HepG2 (cell line): Measurements from ENCODE around the gene TMEM236. TPM values are rescaled to one million over a fixed set of nuclear protein-coding genes. Genes with fewer than 3 reads are reported as not detected.

Source experiments
- ATAC-seq: fragments of 200-7000 bp; cut with Tn5 transposase; 3 replicates; pipeline ENCODE4 v1.9.1; 2020; ENCODE audit warnings: mild to moderate bottlenecking, moderate library complexity
- BruUV-seq: library from RNA; stranded (reverse); fragments of 400-500 nt; replicated peaks from 2 replicates; lab custom pipeline; 2021; lab: Mats Ljungman, UMichigan
- CTCF ChIA-PET: fragments of 300-600 bp; formaldehyde crosslinking; extraction: SDS; loops from one replicate; lab custom pipeline; 2021; ENCODE audit warnings: low total read pairs, inconsistent platforms, low intra/inter-chr PET ratio; lab: Yijun Ruan, JAX
- POLR2A ChIA-PET: fragments of 350-600 bp; sonication (Branson Sonifier 250); formaldehyde crosslinking; loops from one replicate; lab custom pipeline; 2020; ENCODE audit warnings: antibody characterized with exemption, inconsistent platforms; lab: Yijun Ruan, JAX
- DNase-seq: peaks from one replicate; pipeline ENCODE4 v3.0.0-alpha.2; 2015; ENCODE audit warnings: low spot score
- FAIRE-seq: peaks from 3 replicates; lab custom pipeline; 2011; peaks lifted over from hg19 to GRCh38; lab: Jason Lieb, UNC
- H2AFZ ChIP-seq: one replicate; pipeline ENCODE4 v1.6.1; 2011; ENCODE audit warnings: low read length, inconsistent platforms
- H3K27ac ChIP-seq: fragments of 300-600 bp; 3 replicates; pipeline ENCODE4 v1.8.0; 2011; ENCODE audit warnings: mixed run types, mild to moderate bottlenecking, mixed read lengths, low read length, inconsistent platforms; ENCODE audit not compliant: insufficient read depth; ENCODE audit errors: extremely low read length
- H3K27me3 ChIP-seq, 2 experiments: fragments of 200-600 bp in 1 of 2; 2 replicates in 1 of 2; 3 replicates in 1 of 2; pipeline versions ENCODE4 v1.6.0 to v1.8.0; 2011; ENCODE audit warnings: low read length in 2 of 2, mild to moderate bottlenecking in 2 of 2, moderate library complexity in 2 of 2, inconsistent platforms in 1 of 2; ENCODE audit not compliant: insufficient read depth in 2 of 2, control insufficient read depth in 1 of 2
- H3K36me3 ChIP-seq, 2 experiments: fragments of 200-600 bp in 1 of 2; replicated peaks in 1 of 2; 2 replicates in 1 of 2; 3 replicates in 1 of 2; pipeline versions ENCODE4 v1.5.1 to v1.8.0; 2011; ENCODE audit warnings: low read length in 2 of 2, inconsistent platforms in 1 of 2; ENCODE audit not compliant: insufficient read depth in 2 of 2, control insufficient read depth in 1 of 2
- H3K4me1 ChIP-seq: 2 replicates; pipeline ENCODE4 v1.5.1; 2012; ENCODE audit warnings: low read length, inconsistent platforms; ENCODE audit not compliant: insufficient read depth
- H3K4me2 ChIP-seq: 2 replicates; pipeline ENCODE4 v1.6.0; 2011; ENCODE audit warnings: low read depth, low read length, inconsistent platforms
- H3K4me3 ChIP-seq, 3 experiments: fragments of 200-600 bp in 1 of 3; sonication (generic), shearing (Covaris generic) in 1 of 3; replicated peaks in 1 of 3; 2 replicates each; pipeline ENCODE4 v1.5.1; 2011 to 2016; ENCODE audit warnings: low read length in 3 of 3, inconsistent platforms in 2 of 3, low read depth in 2 of 3, mild to moderate bottlenecking in 2 of 3, control low read depth in 1 of 3, mixed read lengths in 1 of 3; ENCODE audit not compliant: insufficient read depth in 1 of 3
- H3K79me2 ChIP-seq: one replicate; pipeline ENCODE4 v1.6.1; 2011; ENCODE audit warnings: low read length, inconsistent platforms; ENCODE audit not compliant: insufficient read depth
- H3K9ac ChIP-seq: 2 replicates; pipeline ENCODE4 v1.6.0; 2011; ENCODE audit warnings: mild to moderate bottlenecking, low read depth, low read length, inconsistent platforms; ENCODE audit not compliant: insufficient read depth
- H3K9me3 ChIP-seq: 2 replicates; pipeline ENCODE4 v1.5.1; 2012; ENCODE audit warnings: mild to moderate bottlenecking, low read length
- H4K20me1 ChIP-seq: 2 replicates; pipeline ENCODE4 v1.6.0; 2011; ENCODE audit warnings: inconsistent platforms, mild to moderate bottlenecking, low read length, moderate library complexity; ENCODE audit not compliant: insufficient read depth
- ERF ChIP-seq: IDR thresholded peaks from 2 replicates; pipeline ENCODE4 v1.6.1; 2018; ENCODE audit warnings: missing biosample characterization, missing genetic modification reagents
- FLYWCH1 ChIP-seq: sonication (generic); formaldehyde crosslinking; IDR thresholded peaks from 2 replicates; pipeline ENCODE4 v1.8.1; 2023; ENCODE audit warnings: mild to moderate bottlenecking, missing genetic modification reagents
- KDM6A ChIP-seq: IDR thresholded peaks from 2 replicates; pipeline ENCODE4 v1.6.1; 2016; ENCODE audit warnings: low read depth
- MAZ ChIP-seq, 2 experiments: sonication (generic) in 1 of 2; formaldehyde crosslinking in 1 of 2; IDR thresholded peaks; 2 replicates each; pipeline versions ENCODE4 v1.5.0 to v1.6.1; 2012 to 2020; ENCODE audit warnings: low read depth in 2 of 2, mild to moderate bottlenecking in 2 of 2, borderline replicate concordance in 1 of 2, improper control_type of control experiment in 1 of 2, low read length in 1 of 2, missing genetic modification reagents in 1 of 2, moderate library complexity in 1 of 2
- MYNN ChIP-seq: sonication (generic); formaldehyde crosslinking; IDR thresholded peaks from 2 replicates; pipeline ENCODE4 v1.4.0; 2020; ENCODE audit warnings: mild to moderate bottlenecking, low read depth, missing genetic modification reagents
- POLR2A ChIP-seq, 2 experiments: IDR thresholded peaks; 2 replicates each; pipeline ENCODE4 v1.6.1; 2011; ENCODE audit warnings: low read depth in 2 of 2, low read length in 2 of 2, mild to moderate bottlenecking in 1 of 2, moderate library complexity in 1 of 2; ENCODE audit not compliant: insufficient read depth in 1 of 2
- SCMH1 ChIP-seq: sonication (generic); formaldehyde crosslinking; IDR thresholded peaks from 2 replicates; pipeline ENCODE4 v1.9.0; 2021; ENCODE audit warnings: missing genetic modification reagents, mild to moderate bottlenecking, borderline replicate concordance
- SKI ChIP-seq: fragments of 450-650 bp; IDR thresholded peaks from one replicate; pipeline ENCODE4 v1.6.1; 2018; ENCODE audit warnings: mild to moderate bottlenecking; ENCODE audit not compliant: partially characterized antibody
- TCF7 ChIP-seq: sonication (generic); IDR thresholded peaks from 2 replicates; pipeline ENCODE4 v1.6.1; 2016; ENCODE audit warnings: antibody characterized with exemption, low read depth
- THYN1 ChIP-seq: sonication (generic); formaldehyde crosslinking; IDR thresholded peaks from 2 replicates; pipeline ENCODE4 v1.8.1; 2023; ENCODE audit warnings: low read depth, mild to moderate bottlenecking, moderate library complexity, missing genetic modification reagents, borderline replicate concordance
- ZNF740 ChIP-seq: sonication (generic); formaldehyde crosslinking; IDR thresholded peaks from 2 replicates; pipeline ENCODE4 v1.4.0; 2020; ENCODE audit warnings: missing genetic modification reagents
- ZNF878 ChIP-seq: sonication (generic); formaldehyde crosslinking; IDR thresholded peaks from 2 replicates; pipeline ENCODE4 v1.8.1; 2023; ENCODE audit warnings: mild to moderate bottlenecking, missing genetic modification reagents, moderate library complexity
- WGBS: methylation state at CpG from one replicate; pipeline ENCODE4 v1.1.6; 2017; ENCODE audit warnings: low lambda C conversion rate; 5-methylcytosine and 5-hydroxymethylcytosine counted together
- in situ Hi-C: cut with HindIII; loops from 2 replicates; pipeline ENCODE4 v1.10.0; 2017; ENCODE audit warnings: low pct_unique_long_range_greater_than_20kb; ENCODE audit not compliant: extremely low pct_ligation_motif_present
- intact Hi-C: fragments of 100-400 bp; cut with micrococcal nuclease; formaldehyde crosslinking; loops from one replicate; pipeline ENCODE4 v1.10.0; 2022; ENCODE audit not compliant: unreplicated experiment
- polyA plus RNA-seq, 8 experiments: library from polyadenylated mRNA; depleted of rRNA in 3 of 8; stranded (reverse) in 7 of 8; unstranded in 1 of 8; fragments of >200 nt; fragmentation: Illumina TruSeq in 4 of 8; extraction: Trizol in 4 of 8; gene quantifications; 2 replicates each; pipeline versions ENCODE4 v1.2.1 to v1.2.3, GENCODE V29; 2011 to 2016; ENCODE audit warnings: low read depth in 4 of 8, missing spikeins in 1 of 8, mixed read lengths in 1 of 8; ENCODE audit not compliant: insufficient read depth in 1 of 8
- total RNA-seq, 5 experiments: library from RNA; depleted of rRNA; stranded (reverse); fragments of >200 nt; fragmentation: Illumina TruSeq; extraction: Trizol; gene quantifications; 2 replicates each; pipeline ENCODE4 v1.2.3, GENCODE V29; 2016; ENCODE audit warnings: low read depth in 1 of 5
- TF ChIP-seq, protein P1 (sequence below): sonication (generic); formaldehyde crosslinking; IDR thresholded peaks from 2 replicates; pipeline ENCODE4 v1.4.0; 2020; ENCODE audit warnings: missing genetic modification reagents; ENCODE audit errors: not compliant biosample characterization
- TF ChIP-seq, protein P2 (sequence below): sonication (generic); formaldehyde crosslinking; IDR thresholded peaks from 2 replicates; pipeline ENCODE4 v1.5.1; 2020; ENCODE audit warnings: mild to moderate bottlenecking, missing genetic modification reagents, borderline replicate concordance
- TF ChIP-seq, protein P3 (sequence below): sonication (generic); formaldehyde crosslinking; IDR thresholded peaks from 2 replicates; pipeline ENCODE4 v1.4.0; 2020; ENCODE audit warnings: missing genetic modification reagents, borderline replicate concordance
- TF ChIP-seq, protein P4 (sequence below): IDR thresholded peaks from 2 replicates; pipeline ENCODE4 v1.6.1; 2012; ENCODE audit warnings: inconsistent platforms
- TF ChIP-seq, protein P5 (sequence below): IDR thresholded peaks from 2 replicates; pipeline ENCODE4 v1.6.1; 2016; ENCODE audit warnings: missing genetic modification reagents, missing compliant biosample characterization

The TMEM236 gene
- total and polyA plus RNA-seq, 2 of the 13 experiments (the other 11 are each of a cell fraction or from before 2014, with no cell fraction given): 0.04 to 0.08 TPM

DNA sequence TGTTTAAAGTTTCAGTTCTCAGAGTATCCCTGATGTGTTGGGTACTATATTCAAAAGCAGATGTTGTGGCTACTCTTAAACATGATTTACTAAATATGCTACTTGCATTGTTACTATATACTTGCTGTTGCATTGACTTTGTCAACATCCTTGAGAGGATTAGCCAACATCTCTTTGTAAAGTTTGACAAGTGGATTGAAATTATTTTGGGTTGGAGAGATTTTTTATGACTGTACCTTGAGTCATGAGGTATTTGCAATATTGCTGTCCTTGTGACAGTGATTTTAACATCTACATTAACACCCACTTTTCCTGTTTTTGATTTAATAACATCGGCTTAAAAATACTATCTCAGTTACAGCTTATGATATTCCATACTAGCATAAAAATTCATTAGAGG, 89.0 kb downstream of the TMEM236 start:
- no peak for FAIRE-seq
- no peak for DNase-seq
- Histone ChIP-seq H2AFZ (no peak overlapping the region), H3K27ac (no peak overlapping the region), H3K79me2 (no peaks in the 10 kb centered on the region), H4K20me1 (no peaks in the 10 kb centered on the region), H3K36me3 (no peaks in the 10 kb centered on the region), H3K9ac (no peak overlapping the region), H3K4me2 (no peak overlapping the region), H3K4me1 (no peaks in the 10 kb centered on the region), H3K4me3 (no peak overlapping the region), H3K27me3 (peaks cover 0 to 19% of the 10 kb centered on the region in 2 experiments; a peak in 2 of 5 replicates), H3K9me3 (no peaks in the 10 kb centered on the region)
- no peak for ATAC-seq
- intact Hi-C loops (no loop called here), in situ Hi-C loops (loop anchor here (10.0 kb wide), 1 partner anchor 374 kb away; no protein-coding TSS in a partner anchor)
- POLR2A ChIA-PET: no interaction called here
- no TSS peak for BruUV-seq
- WGBS: 38% methylated on average over 1 of the region's 1 CpG
- CTCF ChIA-PET: no interaction called here
- TF ChIP-seq, protein P1, sequence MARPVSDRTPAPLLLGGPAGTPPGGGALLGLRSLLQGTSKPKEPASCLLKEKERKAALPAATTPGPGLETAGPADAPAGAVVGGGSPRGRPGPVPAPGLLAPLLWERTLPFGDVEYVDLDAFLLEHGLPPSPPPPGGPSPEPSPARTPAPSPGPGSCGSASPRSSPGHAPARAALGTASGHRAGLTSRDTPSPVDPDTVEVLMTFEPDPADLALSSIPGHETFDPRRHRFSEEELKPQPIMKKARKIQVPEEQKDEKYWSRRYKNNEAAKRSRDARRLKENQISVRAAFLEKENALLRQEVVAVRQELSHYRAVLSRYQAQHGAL: no peak
- TF ChIP-seq, protein P2, sequence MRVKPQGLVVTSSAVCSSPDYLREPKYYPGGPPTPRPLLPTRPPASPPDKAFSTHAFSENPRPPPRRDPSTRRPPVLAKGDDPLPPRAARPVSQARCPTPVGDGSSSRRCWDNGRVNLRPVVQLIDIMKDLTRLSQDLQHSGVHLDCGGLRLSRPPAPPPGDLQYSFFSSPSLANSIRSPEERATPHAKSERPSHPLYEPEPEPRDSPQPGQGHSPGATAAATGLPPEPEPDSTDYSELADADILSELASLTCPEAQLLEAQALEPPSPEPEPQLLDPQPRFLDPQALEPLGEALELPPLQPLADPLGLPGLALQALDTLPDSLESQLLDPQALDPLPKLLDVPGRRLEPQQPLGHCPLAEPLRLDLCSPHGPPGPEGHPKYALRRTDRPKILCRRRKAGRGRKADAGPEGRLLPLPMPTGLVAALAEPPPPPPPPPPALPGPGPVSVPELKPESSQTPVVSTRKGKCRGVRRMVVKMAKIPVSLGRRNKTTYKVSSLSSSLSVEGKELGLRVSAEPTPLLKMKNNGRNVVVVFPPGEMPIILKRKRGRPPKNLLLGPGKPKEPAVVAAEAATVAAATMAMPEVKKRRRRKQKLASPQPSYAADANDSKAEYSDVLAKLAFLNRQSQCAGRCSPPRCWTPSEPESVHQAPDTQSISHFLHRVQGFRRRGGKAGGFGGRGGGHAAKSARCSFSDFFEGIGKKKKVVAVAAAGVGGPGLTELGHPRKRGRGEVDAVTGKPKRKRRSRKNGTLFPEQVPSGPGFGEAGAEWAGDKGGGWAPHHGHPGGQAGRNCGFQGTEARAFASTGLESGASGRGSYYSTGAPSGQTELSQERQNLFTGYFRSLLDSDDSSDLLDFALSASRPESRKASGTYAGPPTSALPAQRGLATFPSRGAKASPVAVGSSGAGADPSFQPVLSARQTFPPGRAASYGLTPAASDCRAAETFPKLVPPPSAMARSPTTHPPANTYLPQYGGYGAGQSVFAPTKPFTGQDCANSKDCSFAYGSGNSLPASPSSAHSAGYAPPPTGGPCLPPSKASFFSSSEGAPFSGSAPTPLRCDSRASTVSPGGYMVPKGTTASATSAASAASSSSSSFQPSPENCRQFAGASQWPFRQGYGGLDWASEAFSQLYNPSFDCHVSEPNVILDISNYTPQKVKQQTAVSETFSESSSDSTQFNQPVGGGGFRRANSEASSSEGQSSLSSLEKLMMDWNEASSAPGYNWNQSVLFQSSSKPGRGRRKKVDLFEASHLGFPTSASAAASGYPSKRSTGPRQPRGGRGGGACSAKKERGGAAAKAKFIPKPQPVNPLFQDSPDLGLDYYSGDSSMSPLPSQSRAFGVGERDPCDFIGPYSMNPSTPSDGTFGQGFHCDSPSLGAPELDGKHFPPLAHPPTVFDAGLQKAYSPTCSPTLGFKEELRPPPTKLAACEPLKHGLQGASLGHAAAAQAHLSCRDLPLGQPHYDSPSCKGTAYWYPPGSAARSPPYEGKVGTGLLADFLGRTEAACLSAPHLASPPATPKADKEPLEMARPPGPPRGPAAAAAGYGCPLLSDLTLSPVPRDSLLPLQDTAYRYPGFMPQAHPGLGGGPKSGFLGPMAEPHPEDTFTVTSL (CRISPR knock-in tag): no peak
- TF ChIP-seq MYNN (CRISPR knock-in tag): no peak
- no peak for TF ChIP-seq ERF (CRISPR knock-in tag)
- no peak for TF ChIP-seq TCF7
- TF ChIP-seq, protein P3, sequence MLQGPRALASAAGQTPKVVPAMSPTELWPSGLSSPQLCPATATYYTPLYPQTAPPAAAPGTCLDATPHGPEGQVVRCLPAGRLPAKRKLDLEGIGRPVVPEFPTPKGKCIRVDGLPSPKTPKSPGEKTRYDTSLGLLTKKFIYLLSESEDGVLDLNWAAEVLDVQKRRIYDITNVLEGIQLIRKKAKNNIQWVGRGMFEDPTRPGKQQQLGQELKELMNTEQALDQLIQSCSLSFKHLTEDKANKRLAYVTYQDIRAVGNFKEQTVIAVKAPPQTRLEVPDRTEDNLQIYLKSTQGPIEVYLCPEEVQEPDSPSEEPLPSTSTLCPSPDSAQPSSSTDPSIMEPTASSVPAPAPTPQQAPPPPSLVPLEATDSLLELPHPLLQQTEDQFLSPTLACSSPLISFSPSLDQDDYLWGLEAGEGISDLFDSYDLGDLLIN (CRISPR knock-in tag): no peak
- TF ChIP-seq FLYWCH1 (CRISPR knock-in tag): no peak
- TF ChIP-seq POLR2A (IDR thresholded peaks at IDR 0.05; ENCODE audit: insufficient read depth in 1 of 2, low read depth in 2 of 2, low read length in 2 of 2): no peak
- TF ChIP-seq SKI: no peak
- no peak for TF ChIP-seq ZNF740
- no peak for TF ChIP-seq THYN1 (CRISPR knock-in tag)
- TF ChIP-seq, protein P4, sequence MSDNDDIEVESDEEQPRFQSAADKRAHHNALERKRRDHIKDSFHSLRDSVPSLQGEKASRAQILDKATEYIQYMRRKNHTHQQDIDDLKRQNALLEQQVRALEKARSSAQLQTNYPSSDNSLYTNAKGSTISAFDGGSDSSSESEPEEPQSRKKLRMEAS: no peak
- no peak for TF ChIP-seq SCMH1 (CRISPR knock-in tag)
- TF ChIP-seq, protein P5, sequence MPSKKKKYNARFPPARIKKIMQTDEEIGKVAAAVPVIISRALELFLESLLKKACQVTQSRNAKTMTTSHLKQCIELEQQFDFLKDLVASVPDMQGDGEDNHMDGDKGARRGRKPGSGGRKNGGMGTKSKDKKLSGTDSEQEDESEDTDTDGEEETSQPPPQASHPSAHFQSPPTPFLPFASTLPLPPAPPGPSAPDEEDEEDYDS (CRISPR knock-in tag): no peak
- no peak for TF ChIP-seq MAZ (IDR thresholded peaks at IDR 0.05; ENCODE audit: borderline replicate concordance, low read depth, low read length)
- TF ChIP-seq MAZ (CRISPR knock-in tag; IDR thresholded peaks at IDR 0.05; ENCODE audit: low read depth): no peak
- no peak for TF ChIP-seq ZNF878 (CRISPR knock-in tag)
- TF ChIP-seq KDM6A (CRISPR knock-in tag): no peak
